Testis (tissue), 3 donors: Measurements from ENCODE around the gene BLOC1S6. TPM values are rescaled to one million over a fixed set of nuclear protein-coding genes. Genes with fewer than 3 reads are reported as not detected.

Source experiments
- DNase-seq: peaks from one replicate; pipeline ENCODE4 v3.0.0-alpha.2; 2019
- H3K27ac ChIP-seq, 2 donors: fragments of 200-600 bp; sonication (generic); one replicate each; pipeline ENCODE4 v1.5.1; 2019
- H3K27me3 ChIP-seq: fragments of 200-600 bp; sonication (generic); one replicate; pipeline ENCODE4 v1.5.1; 2019
- H3K36me3 ChIP-seq: fragments of 200-600 bp; sonication (generic); one replicate; pipeline ENCODE4 v1.5.1; 2017; ENCODE audit warnings: low read depth; ENCODE audit errors: missing control alignments
- H3K4me1 ChIP-seq: fragments of 200-600 bp; sonication (generic); one replicate; pipeline ENCODE4 v1.5.1; 2019
- H3K4me3 ChIP-seq, 2 donors: fragments of 200-600 bp; sonication (generic); one replicate each; pipeline ENCODE4 v1.5.1; 2017 to 2019
- H3K9me3 ChIP-seq: fragments of 200-600 bp; sonication (generic); one replicate; pipeline ENCODE4 v1.5.1; 2017
- POLR2A ChIP-seq: fragments of 450-650 bp; IDR thresholded peaks from one replicate; pipeline ENCODE4 v1.6.1; 2017; ENCODE audit warnings: antibody characterized with exemption, mild to moderate bottlenecking, moderate library complexity
- WGBS, 2 donors: methylation state at CpG; one replicate each; pipeline ENCODE4 v1.1.5; 2018; 5-methylcytosine and 5-hydroxymethylcytosine counted together
- intact Hi-C: fragments of 100-400 bp; cut with DNase I; formaldehyde crosslinking; loops from one replicate; pipeline ENCODE4 v1.15.1; 2023; ENCODE audit warnings: low total_unique reads
- polyA plus RNA-seq: library from polyadenylated mRNA; stranded (reverse); fragments of 350-450 nt; fragmentation: Illumina TruSeq; extraction: RNeasy Lipid Tissue Mini Kit (QIAGEN cat#74804); gene quantifications from one replicate; pipeline ENCODE4 v1.2.3, GENCODE V29; 2014; ENCODE audit warnings: low read depth, low replicate concordance; ENCODE audit not compliant: insufficient read depth
- total RNA-seq, 2 donors: library from RNA; depleted of rRNA; stranded (reverse); fragments of >200 nt; gene quantifications; one replicate each; pipeline ENCODE4 v1.2.3, GENCODE V29; 2016
- TF ChIP-seq, protein P1 (sequence below), 3 experiments: fragments of 450-650 bp in 2 of 3; fragments of 200-600 bp in 1 of 3; sonication (generic) in 1 of 3; IDR thresholded peaks; one replicate each; pipeline ENCODE4 v1.5.1; 2016 to 2019; ENCODE audit warnings: antibody characterized with exemption in 3 of 3, mild to moderate bottlenecking in 2 of 3, moderate library complexity in 1 of 3

The BLOC1S6 gene
- total and polyA plus RNA-seq, 3 donors from 2014 or later = 29.1 to 49.7 (median 45.3) TPM

DNA sequence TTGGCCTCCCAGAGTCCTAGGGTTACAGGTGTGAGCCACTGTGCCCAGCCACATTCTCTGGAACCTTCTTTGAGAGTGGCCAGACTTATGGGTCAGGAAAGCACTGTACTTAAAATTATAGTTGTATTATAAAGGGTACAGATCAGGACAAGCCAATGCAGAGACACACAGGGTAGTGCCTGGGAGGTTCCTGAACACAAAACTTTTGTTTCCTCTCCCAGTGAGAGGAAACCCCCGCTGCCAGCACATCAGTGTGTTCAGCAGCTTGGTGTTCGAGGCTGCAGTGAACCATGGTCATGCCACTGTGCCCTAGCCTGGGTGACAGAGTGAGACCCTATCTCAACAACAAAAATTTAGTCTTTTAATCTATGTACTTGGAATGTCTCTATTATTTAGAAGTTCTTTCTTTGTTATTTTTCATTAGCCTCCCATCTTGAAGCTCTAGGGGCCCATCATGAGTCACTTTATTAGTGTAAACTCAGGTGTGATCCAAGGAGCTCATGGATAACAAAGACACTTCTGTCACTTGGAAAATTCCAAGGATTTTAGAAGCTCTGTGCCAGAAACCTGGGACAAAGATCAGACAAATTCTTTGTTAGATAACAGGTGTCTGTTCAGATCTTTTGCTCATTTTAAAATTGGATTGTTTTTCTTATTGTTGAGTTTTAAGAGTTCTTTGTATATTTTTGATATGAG, 7.8 kb downstream of the BLOC1S6 start:
- H3K4me1 ChIP-seq = peaks cover 3% of the 10 kb centered on the region
- WGBS, 2 donors = 96 to 97% methylated on average over 2 of the region's 2 CpGs
- no peak overlapping the region for H3K4me3 ChIP-seq
- intact Hi-C loops = no loop called here
- no peaks in the 10 kb centered on the region for H3K36me3 ChIP-seq
- TF ChIP-seq POLR2A = no peak
- TF ChIP-seq, protein P1, sequence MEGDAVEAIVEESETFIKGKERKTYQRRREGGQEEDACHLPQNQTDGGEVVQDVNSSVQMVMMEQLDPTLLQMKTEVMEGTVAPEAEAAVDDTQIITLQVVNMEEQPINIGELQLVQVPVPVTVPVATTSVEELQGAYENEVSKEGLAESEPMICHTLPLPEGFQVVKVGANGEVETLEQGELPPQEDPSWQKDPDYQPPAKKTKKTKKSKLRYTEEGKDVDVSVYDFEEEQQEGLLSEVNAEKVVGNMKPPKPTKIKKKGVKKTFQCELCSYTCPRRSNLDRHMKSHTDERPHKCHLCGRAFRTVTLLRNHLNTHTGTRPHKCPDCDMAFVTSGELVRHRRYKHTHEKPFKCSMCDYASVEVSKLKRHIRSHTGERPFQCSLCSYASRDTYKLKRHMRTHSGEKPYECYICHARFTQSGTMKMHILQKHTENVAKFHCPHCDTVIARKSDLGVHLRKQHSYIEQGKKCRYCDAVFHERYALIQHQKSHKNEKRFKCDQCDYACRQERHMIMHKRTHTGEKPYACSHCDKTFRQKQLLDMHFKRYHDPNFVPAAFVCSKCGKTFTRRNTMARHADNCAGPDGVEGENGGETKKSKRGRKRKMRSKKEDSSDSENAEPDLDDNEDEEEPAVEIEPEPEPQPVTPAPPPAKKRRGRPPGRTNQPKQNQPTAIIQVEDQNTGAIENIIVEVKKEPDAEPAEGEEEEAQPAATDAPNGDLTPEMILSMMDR (IDR thresholded peaks at IDR 0.05) = no peak
- H3K27ac ChIP-seq = no peak overlapping the region
- no peak for DNase-seq
- no peaks in the 10 kb centered on the region for H3K9me3 ChIP-seq
- no peaks in the 10 kb centered on the region for H3K27me3 ChIP-seq

- Histone ChIP-seq H3K27me3 (no peaks in the 10 kb centered on the region), H3K36me3 (no peaks in the 10 kb centered on the region), H3K4me3 (no peak overlapping the region), H3K9me3 (no peaks in the 10 kb centered on the region), H3K4me1 (no peaks in the 10 kb centered on the region), H3K27ac (no peak overlapping the region)
- TF ChIP-seq, protein P1 (IDR thresholded peaks at IDR 0.05) = no peak
- no peak for TF ChIP-seq POLR2A
- DNase-seq = no peak
- WGBS, 2 donors = 81 to 87% methylated on average over 3 of the region's 3 CpGs
- intact Hi-C loops = no loop called here
These were observed 16.7 kb downstream of the BLOC1S6 start for GRCh38 chr15:45603881-45604280.

DNA sequence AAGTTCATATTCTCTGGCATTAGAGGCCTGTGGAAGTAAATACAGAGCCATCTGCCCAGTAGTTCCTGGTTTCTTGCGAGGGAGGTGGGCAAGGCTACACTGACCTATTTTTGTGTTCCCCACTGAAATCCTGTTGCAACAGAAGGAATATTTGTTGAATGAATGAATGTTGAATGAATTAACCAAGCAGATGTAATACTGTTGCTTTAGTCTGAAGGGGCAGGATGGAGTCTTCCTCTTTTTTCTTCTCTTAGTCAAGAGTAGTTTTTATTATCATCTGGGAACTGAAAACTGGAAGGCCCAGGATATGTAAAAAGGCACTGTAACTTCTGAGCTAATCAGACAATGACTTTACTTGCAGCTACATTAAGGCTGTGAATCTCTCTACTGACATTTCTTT, 17.1 kb downstream of the BLOC1S6 start:
- no peaks in the 10 kb centered on the region for H3K36me3 ChIP-seq
- intact Hi-C loops = no loop called here
- no peak for TF ChIP-seq POLR2A
- TF ChIP-seq, protein P1 (IDR thresholded peaks at IDR 0.05) = no peak
- H3K27ac ChIP-seq = no peak overlapping the region
- no peak for DNase-seq
- WGBS, 2 donors = 42 to 57% methylated on average over 1 of the region's 1 CpG
- H3K4me1 ChIP-seq = no peaks in the 10 kb centered on the region
- no peaks in the 10 kb centered on the region for H3K9me3 ChIP-seq
- no peak overlapping the region for H3K4me3 ChIP-seq
- no peaks in the 10 kb centered on the region for H3K27me3 ChIP-seq

GRCh38 chr15:45606413-45606812, 19.2 kb downstream of the BLOC1S6 start:
- Histone ChIP-seq H3K9me3 (no peaks in the 10 kb centered on the region), H3K27me3 (no peaks in the 10 kb centered on the region), H3K4me3 (no peak overlapping the region), H3K4me1 (no peaks in the 10 kb centered on the region), H3K27ac (no peak overlapping the region), H3K36me3 (no peaks in the 10 kb centered on the region)
- intact Hi-C loops = no loop called here
- TF ChIP-seq POLR2A = no peak
- TF ChIP-seq, protein P1 (IDR thresholded peaks at IDR 0.05) = no peak
- no peak for DNase-seq
- WGBS, 2 donors = 83 to 86% methylated on average over 3 of the region's 3 CpGs

DNA sequence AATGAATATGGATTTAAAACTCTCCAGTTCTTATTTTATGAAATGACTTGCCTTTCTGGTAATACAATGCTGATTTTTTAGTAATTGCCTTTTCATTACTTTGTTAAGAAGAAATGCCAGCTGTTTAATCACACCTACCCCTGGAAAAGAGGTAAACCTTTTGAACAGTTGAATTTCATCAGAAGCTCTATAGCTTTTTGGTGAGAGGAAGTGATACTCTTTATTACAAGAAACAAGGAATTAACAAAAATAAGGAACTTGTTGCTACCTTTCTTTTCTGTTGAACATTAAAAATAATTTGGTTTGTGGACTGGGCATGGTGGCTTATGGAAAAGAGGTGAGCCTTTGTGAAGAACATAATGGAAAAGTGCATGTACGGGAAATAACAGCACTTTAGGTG, 19.7 kb downstream of the BLOC1S6 start:
- no peak overlapping the region for H3K4me3 ChIP-seq

More for the DNA sequence above, 19.7 kb downstream of the BLOC1S6 start:
- Histone ChIP-seq H3K9me3 (no peaks in the 10 kb centered on the region), H3K36me3 (no peaks in the 10 kb centered on the region), H3K27me3 (no peaks in the 10 kb centered on the region), H3K27ac (no peak overlapping the region), H3K4me1 (no peaks in the 10 kb centered on the region)
- TF ChIP-seq, protein P1 (IDR thresholded peaks at IDR 0.05) = no peak
- TF ChIP-seq POLR2A = no peak
- intact Hi-C loops = no loop called here
- DNase-seq = no peak
- 96 to 100% methylated on average over 1 of the region's 1 CpG for WGBS, 2 donors
